Thoracic aorta (tissue), 2 donors: ENCODE measurements around the gene DYSF. TPM values are rescaled to one million over a fixed set of nuclear protein-coding genes. Genes with fewer than 3 reads are reported as not detected.

ENCODE experiments used
- ATAC-seq: fragments of 150-250 bp; one replicate; pipeline ENCODE4 v1.8.0; 2017; ENCODE audit warnings: low read depth; ENCODE audit not compliant: insufficient number of reproducible peaks, low FRiP score
- DNase-seq: peaks from one replicate; pipeline ENCODE4 v3.0.0-alpha.2; 2020; ENCODE audit warnings: low spot score
- H3K27ac ChIP-seq, 2 donors: fragments of 200-600 bp; sonication (generic); 1 replicate in 1 of 2; 2 replicates in 1 of 2; pipeline ENCODE4 v1.5.1; 2016; ENCODE audit warnings: mild to moderate bottlenecking in 2 of 2, moderate library complexity in 2 of 2
- H3K27me3 ChIP-seq: fragments of 200-600 bp; sonication (generic); replicated peaks from 2 replicates; pipeline ENCODE4 v1.6.0; 2016; ENCODE audit warnings: mild to moderate bottlenecking; ENCODE audit not compliant: insufficient read depth
- H3K36me3 ChIP-seq: fragments of 200-600 bp; sonication (generic); one replicate; pipeline ENCODE4 v1.5.1; 2016
- H3K4me1 ChIP-seq, 2 donors: fragments of 200-600 bp; sonication (generic); 1 replicate in 1 of 2; 2 replicates in 1 of 2; pipeline versions ENCODE4 v1.5.1 to v1.6.0; 2016; ENCODE audit warnings: low read depth in 2 of 2, mild to moderate bottlenecking in 1 of 2; ENCODE audit not compliant: control insufficient read depth in 1 of 2
- H3K4me3 ChIP-seq: fragments of 200-600 bp; sonication (generic); 2 replicates; pipeline ENCODE4 v1.5.1; 2016; ENCODE audit warnings: mild to moderate bottlenecking
- H3K9me3 ChIP-seq: fragments of 200-600 bp; sonication (generic); 2 replicates; pipeline ENCODE4 v1.5.1; 2016
- total RNA-seq, 2 donors: library from RNA; depleted of rRNA; stranded (reverse); fragments of >200 nt; gene quantifications; one replicate each; pipeline versions ENCODE4 v1.1.0 to v1.2.3, GENCODE V29; 2016
- TF ChIP-seq, protein P1 (sequence below): fragments of 200-600 bp; sonication (generic); IDR thresholded peaks from one replicate; pipeline ENCODE4 v1.5.1; 2019; ENCODE audit warnings: antibody characterized with exemption

DYSF gene
- total RNA-seq, 2 donors from 2014 or later, result 13.0 to 15.2 TPM

DNA sequence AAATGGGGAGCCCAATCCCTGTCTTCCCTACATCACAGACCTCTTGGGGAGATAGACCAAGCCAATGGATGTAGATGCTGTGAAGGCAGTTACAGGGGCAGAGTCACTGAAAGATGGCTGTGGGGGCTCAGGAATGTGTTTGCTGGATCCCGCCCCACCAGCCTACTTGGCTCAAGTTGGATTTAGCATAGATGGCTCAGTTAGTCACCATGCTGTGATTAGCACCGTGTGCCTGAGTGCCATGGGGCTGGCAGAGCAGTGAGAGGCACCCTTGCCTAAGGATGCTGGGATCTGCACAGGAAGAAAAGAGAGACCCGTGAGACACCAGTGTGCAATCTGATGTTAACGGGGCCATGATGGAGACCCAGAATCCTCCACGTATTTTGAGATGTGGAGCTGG lies 228.3 kb downstream of the DYSF start:
- DNase-seq (no peak), ATAC-seq (no peak)
- no peaks in the 10 kb centered on the region for H3K27me3 ChIP-seq
- H3K9me3 ChIP-seq, result no peaks in the 10 kb centered on the region
- no peak overlapping the region for H3K4me3 ChIP-seq
- TF ChIP-seq, protein P1, sequence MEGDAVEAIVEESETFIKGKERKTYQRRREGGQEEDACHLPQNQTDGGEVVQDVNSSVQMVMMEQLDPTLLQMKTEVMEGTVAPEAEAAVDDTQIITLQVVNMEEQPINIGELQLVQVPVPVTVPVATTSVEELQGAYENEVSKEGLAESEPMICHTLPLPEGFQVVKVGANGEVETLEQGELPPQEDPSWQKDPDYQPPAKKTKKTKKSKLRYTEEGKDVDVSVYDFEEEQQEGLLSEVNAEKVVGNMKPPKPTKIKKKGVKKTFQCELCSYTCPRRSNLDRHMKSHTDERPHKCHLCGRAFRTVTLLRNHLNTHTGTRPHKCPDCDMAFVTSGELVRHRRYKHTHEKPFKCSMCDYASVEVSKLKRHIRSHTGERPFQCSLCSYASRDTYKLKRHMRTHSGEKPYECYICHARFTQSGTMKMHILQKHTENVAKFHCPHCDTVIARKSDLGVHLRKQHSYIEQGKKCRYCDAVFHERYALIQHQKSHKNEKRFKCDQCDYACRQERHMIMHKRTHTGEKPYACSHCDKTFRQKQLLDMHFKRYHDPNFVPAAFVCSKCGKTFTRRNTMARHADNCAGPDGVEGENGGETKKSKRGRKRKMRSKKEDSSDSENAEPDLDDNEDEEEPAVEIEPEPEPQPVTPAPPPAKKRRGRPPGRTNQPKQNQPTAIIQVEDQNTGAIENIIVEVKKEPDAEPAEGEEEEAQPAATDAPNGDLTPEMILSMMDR, result no peak
- peaks cover 4 to 26% of the 10 kb centered on the region in 2 donors for H3K4me1 ChIP-seq
- no peak overlapping the region for H3K27ac ChIP-seq
- H3K36me3 ChIP-seq, result no peaks in the 10 kb centered on the region

DNA sequence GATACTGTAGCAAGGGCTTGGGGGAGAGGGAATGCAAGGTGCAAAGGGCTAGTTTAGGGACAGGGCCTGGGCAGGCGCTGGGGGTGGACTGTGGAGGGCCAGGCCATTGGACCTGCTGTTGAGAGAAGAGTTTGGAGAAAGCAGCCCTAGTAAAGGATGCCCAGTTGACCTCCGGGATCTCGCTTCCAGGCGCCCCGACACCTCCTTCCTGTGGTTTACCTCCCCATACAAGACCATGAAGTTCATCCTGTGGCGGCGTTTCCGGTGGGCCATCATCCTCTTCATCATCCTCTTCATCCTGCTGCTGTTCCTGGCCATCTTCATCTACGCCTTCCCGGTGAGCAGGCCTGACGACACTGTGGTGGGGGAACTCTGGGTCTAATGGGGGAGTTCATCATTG lies 229.0 kb downstream of the DYSF start:
- Histone ChIP-seq H3K4me3 (no peak overlapping the region), H3K4me1 (peaks cover 4 to 26% of the 10 kb centered on the region in 2 donors), H3K27ac (no peak overlapping the region), H3K27me3 (no peaks in the 10 kb centered on the region), H3K9me3 (no peaks in the 10 kb centered on the region), H3K36me3 (no peaks in the 10 kb centered on the region)
- TF ChIP-seq, protein P1, result no peak
- DNase-seq (no peak), ATAC-seq (no peak)

DNA sequence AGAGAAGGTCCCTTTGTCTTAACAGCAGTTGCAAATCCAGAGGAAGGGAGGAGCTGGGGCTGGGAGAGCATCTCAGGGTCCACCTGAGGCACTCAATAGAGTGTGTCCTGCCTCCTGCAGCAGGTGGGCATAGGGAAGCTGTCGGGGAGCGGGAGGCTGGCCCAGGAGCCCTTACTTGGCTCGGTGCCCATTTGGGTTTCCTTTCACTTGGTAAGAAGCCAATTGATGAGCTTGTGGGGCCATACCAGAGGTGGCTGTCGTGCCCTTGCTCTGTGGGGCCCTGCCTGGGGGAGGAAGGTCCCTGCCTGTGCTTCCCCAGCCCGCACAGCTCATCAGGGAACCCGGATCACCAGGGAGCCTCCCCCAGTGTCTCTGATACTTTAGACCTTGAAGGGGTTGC lies 229.7 kb downstream of the DYSF start:
- no peak overlapping the region for H3K27ac ChIP-seq
- TF ChIP-seq, protein P1, result no peak
- DNase-seq (no peak), ATAC-seq (no peak)
- H3K4me3 ChIP-seq, result no peak overlapping the region
- H3K9me3 ChIP-seq, result no peaks in the 10 kb centered on the region
- H3K27me3 ChIP-seq, result no peaks in the 10 kb centered on the region
- H3K36me3 ChIP-seq, result no peaks in the 10 kb centered on the region
- peaks cover 4 to 26% of the 10 kb centered on the region in 2 donors for H3K4me1 ChIP-seq

DNA sequence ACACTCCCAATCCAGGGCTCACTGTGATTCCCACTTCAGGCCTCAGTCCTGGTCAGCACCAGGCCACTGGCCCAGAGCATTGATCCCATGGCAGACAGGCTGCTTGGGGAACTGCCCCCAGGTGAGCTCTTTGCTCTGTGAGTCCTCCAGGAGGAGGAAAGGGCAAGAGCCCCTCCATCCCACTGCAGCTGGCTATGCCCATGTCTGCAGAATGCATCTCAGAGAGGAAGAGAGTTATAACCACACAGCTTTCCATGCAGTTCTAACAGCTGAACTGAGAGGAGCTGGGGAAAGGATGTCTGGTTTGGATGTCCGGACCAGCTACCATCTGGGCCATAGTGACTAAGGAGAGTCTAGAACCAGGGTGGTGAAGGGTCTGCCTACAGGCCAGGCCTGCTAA lies 230.3 kb downstream of the DYSF start:
- DNase-seq, result no peak
- no peaks in the 10 kb centered on the region for H3K27me3 ChIP-seq
- H3K36me3 ChIP-seq, result no peaks in the 10 kb centered on the region
- ATAC-seq, result no peak
- H3K4me3 ChIP-seq, result no peak overlapping the region
- TF ChIP-seq, protein P1, result no peak
- peaks cover 4 to 26% of the 10 kb centered on the region in 2 donors for H3K4me1 ChIP-seq
- no peak overlapping the region for H3K27ac ChIP-seq
- no peaks in the 10 kb centered on the region for H3K9me3 ChIP-seq

DNA sequence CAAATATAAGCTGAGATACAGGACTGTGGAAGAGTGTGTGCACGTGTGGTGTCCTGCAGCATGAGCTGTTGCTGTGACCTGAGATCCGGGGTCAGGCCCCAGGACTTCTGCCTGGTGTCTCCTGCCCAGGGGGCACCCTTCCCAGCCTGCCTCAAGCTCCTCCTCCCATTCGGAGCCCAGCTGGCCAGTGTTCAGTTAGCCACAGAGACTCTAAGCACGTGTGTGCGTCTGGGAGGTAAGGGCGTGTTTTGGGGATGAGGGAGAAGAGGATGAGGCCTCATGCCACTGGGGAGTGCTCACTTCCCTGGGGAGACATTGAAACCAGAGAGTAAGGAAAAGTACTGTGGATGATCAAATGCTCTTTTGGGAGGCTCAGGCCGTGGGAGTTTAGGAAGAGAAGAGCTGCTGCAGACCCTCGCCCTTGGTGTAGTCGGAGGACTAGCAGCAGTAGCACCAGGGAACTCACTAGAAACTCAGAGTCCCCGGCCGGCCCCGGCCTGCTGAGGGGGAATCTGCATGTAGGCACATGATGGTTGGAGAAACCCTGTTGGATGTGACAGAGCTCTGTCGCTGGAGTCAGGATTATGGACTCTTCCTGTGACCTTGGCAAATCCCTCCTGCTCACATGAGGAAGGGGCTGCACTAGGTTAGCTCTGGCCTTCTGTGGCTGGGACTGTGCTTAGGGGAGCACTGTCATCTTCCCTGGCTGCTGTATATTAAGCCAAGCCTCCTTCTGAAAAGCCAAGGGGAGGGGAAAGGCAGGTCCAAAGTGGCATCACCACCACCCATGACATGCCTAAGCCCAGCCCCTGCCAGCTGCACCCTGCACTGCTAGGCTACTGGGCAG lies 231.1 kb downstream of the DYSF start:
- Histone ChIP-seq H3K27me3 (no peaks in the 10 kb centered on the region), H3K9me3 (no peaks in the 10 kb centered on the region), H3K27ac (peak overlapping the region; percentile 57 to 77), H3K4me3 (no peak overlapping the region), H3K4me1 (peaks cover 4 to 28% of the 10 kb centered on the region in 2 donors), H3K36me3 (no peaks in the 10 kb centered on the region)
- TF ChIP-seq, protein P1, result no peak
- no peak for DNase-seq
- ATAC-seq, result no peak
